Measurements from ENCODE around the gene PTPRU. TPM values are rescaled to one million over a fixed set of nuclear protein-coding genes. Genes with fewer than 3 reads are reported as not detected.

The PTPRU gene
- total RNA-seq, 1 experiment from 2014 or later, result 31.4 TPM

- Histone ChIP-seq H3K4me1 (replicated peaks; ENCODE audit: insufficient read depth) (no peaks in the 10 kb centered on the region), H3K27me3 (ENCODE audit: insufficient read depth, low read depth) (peaks cover 79% of the 10 kb centered on the region), H3K9me2 (ENCODE audit: insufficient read depth) (no peaks in the 10 kb centered on the region), H3K27ac (no peak overlapping the region), H4K20me1 (ENCODE audit: insufficient read depth) (no peaks in the 10 kb centered on the region), H3F3A (ENCODE audit: insufficient read depth, low read depth) (no peaks in the 10 kb centered on the region), H3K36me3 (ENCODE audit: low read depth) (no peaks in the 10 kb centered on the region), H2AFZ (no peak overlapping the region), H3K9me3 (ENCODE audit: insufficient read depth, low read depth) (no peaks in the 10 kb centered on the region), H3K4me3 (no peak overlapping the region), H3K4me2 (no peak overlapping the region), H3K79me2 (ENCODE audit: low read depth) (no peaks in the 10 kb centered on the region)
- ChIA-PET POLR2A (ENCODE audit: unreplicated experiment) (no interaction called here), CTCF (interaction anchor here (0.6 kb wide), 1 partner anchor 242 kb away, joined by 6 read pairs; no protein-coding TSS in a partner anchor)
- no peak for DNase-seq
- TF ChIP-seq CTCF (conservative IDR thresholded peaks at IDR 0.05), result no peak
- no peak for TF ChIP-seq EZH2 (IDR thresholded peaks at IDR 0.05; ENCODE audit: low read depth)
- no TSS peak for BruUV-seq (replicated peaks)
- intact Hi-C loops (cut with micrococcal nuclease; ENCODE audit: unreplicated experiment), result no loop called here
Measured at GRCh38 chr1:29368936-29369932, 132.9 kb downstream of the PTPRU start.

- no peaks in the 10 kb centered on the region for H4K20me1 ChIP-seq (ENCODE audit: insufficient read depth)
- H3K9me3 ChIP-seq (ENCODE audit: insufficient read depth, low read depth), result no peaks in the 10 kb centered on the region
- no peak overlapping the region for H3K4me2 ChIP-seq
- H3K79me2 ChIP-seq (ENCODE audit: low read depth), result no peaks in the 10 kb centered on the region
- no peaks in the 10 kb centered on the region for H3K36me3 ChIP-seq (ENCODE audit: low read depth)
- H3K27ac ChIP-seq, result no peak overlapping the region
- TF ChIP-seq CTCF (conservative IDR thresholded peaks at IDR 0.05), result no peak
- TF ChIP-seq EZH2 (IDR thresholded peaks at IDR 0.05; ENCODE audit: low read depth), result no peak
- H3K9me2 ChIP-seq (ENCODE audit: insufficient read depth), result no peaks in the 10 kb centered on the region
- H3K4me3 ChIP-seq, result no peak overlapping the region
- H3K27me3 ChIP-seq (ENCODE audit: insufficient read depth, low read depth), result peaks cover 80% of the 10 kb centered on the region
- ChIA-PET POLR2A (ENCODE audit: unreplicated experiment) (no interaction called here), CTCF (no interaction called here)
- no TSS peak for BruUV-seq (replicated peaks)
- no peak overlapping the region for H2AFZ ChIP-seq
- no peak for DNase-seq
- intact Hi-C loops (cut with micrococcal nuclease; ENCODE audit: unreplicated experiment), result no loop called here
- H3K4me1 ChIP-seq (replicated peaks; ENCODE audit: insufficient read depth), result no peaks in the 10 kb centered on the region
- no peaks in the 10 kb centered on the region for H3F3A ChIP-seq (ENCODE audit: insufficient read depth, low read depth)
Measured at GRCh38 chr1:29370067-29370466, 133.7 kb downstream of the PTPRU start.

- no peak overlapping the region for H3K4me3 ChIP-seq
- TF ChIP-seq EZH2 (IDR thresholded peaks at IDR 0.05; ENCODE audit: low read depth), result no peak
- TF ChIP-seq CTCF (conservative IDR thresholded peaks at IDR 0.05), result no peak
- no peak overlapping the region for H3K4me2 ChIP-seq
- BruUV-seq (replicated peaks), result no TSS peak
- no peaks in the 10 kb centered on the region for H3K79me2 ChIP-seq (ENCODE audit: low read depth)
- no peak overlapping the region for H2AFZ ChIP-seq
- no peaks in the 10 kb centered on the region for H3K9me2 ChIP-seq (ENCODE audit: insufficient read depth)
- ChIA-PET POLR2A (ENCODE audit: unreplicated experiment) (no interaction called here), CTCF (no interaction called here)
- H3K9me3 ChIP-seq (ENCODE audit: insufficient read depth, low read depth), result no peaks in the 10 kb centered on the region
- H4K20me1 ChIP-seq (ENCODE audit: insufficient read depth), result no peaks in the 10 kb centered on the region
- intact Hi-C loops (cut with micrococcal nuclease; ENCODE audit: unreplicated experiment), result no loop called here
- H3K27me3 ChIP-seq (ENCODE audit: insufficient read depth, low read depth), result peaks cover 89% of the 10 kb centered on the region
- no peak overlapping the region for H3K27ac ChIP-seq
- no peak for DNase-seq
- no peaks in the 10 kb centered on the region for H3K36me3 ChIP-seq (ENCODE audit: low read depth)
- no peaks in the 10 kb centered on the region for H3K4me1 ChIP-seq (replicated peaks; ENCODE audit: insufficient read depth)
- H3F3A ChIP-seq (ENCODE audit: insufficient read depth, low read depth), result no peaks in the 10 kb centered on the region
Measured at GRCh38 chr1:29371332-29371731, 135.0 kb downstream of the PTPRU start.

Measured in PC-9 (cell line).